Immature natural killer cell (primary cell): Measurements from ENCODE around the gene C22orf42. TPM values are rescaled to one million over a fixed set of nuclear protein-coding genes. Genes with fewer than 3 reads are reported as not detected.
A peak's percentile ranks its signal among the peaks of the same experiment; 100 is the strongest.
"Not testable (repeated sequence)": the region's sequence is repeated elsewhere in the genome, so short reads cannot be mapped to it uniquely, and the experiment has no call there.

Experiments used
- DNase-seq, 3 donors: peaks; one replicate each; pipeline ENCODE4 v3.0.0; 2022; ENCODE audit warnings: mixed read lengths in 1 of 3
- H3K27ac Mint-ChIP-seq, 6 donors: one replicate each; pipeline ENCODE4 v1.8.0; 2020; ENCODE audit warnings: mixed read lengths in 6 of 6, mild to moderate bottlenecking in 5 of 6, inconsistent platforms in 4 of 6, moderate library complexity in 3 of 6
- H3K27me3 Mint-ChIP-seq, 3 donors: one replicate each; pipeline ENCODE4 v1.8.0; 2020 to 2021; ENCODE audit warnings: low read depth in 3 of 3, mild to moderate bottlenecking in 3 of 3, mixed read lengths in 3 of 3, moderate library complexity in 3 of 3, inconsistent platforms in 1 of 3
- H3K36me3 Mint-ChIP-seq, 3 donors: one replicate each; pipeline ENCODE4 v1.8.0; 2020; ENCODE audit warnings: mixed read lengths in 3 of 3, inconsistent platforms in 2 of 3, mild to moderate bottlenecking in 2 of 3
- H3K4me1 Mint-ChIP-seq, 2 donors: one replicate each; pipeline ENCODE4 v1.8.0; 2020; ENCODE audit warnings: inconsistent platforms in 2 of 2, mild to moderate bottlenecking in 2 of 2, mixed read lengths in 2 of 2, moderate library complexity in 1 of 2
- H3K4me3 Mint-ChIP-seq, 5 donors: one replicate each; pipeline ENCODE4 v1.8.0; 2020; ENCODE audit warnings: mild to moderate bottlenecking in 5 of 5, mixed read lengths in 5 of 5, inconsistent platforms in 3 of 5, moderate library complexity in 3 of 5
- H3K9me3 Mint-ChIP-seq, 6 donors: one replicate each; pipeline ENCODE4 v1.8.0; 2020; ENCODE audit warnings: mild to moderate bottlenecking in 6 of 6, mixed read lengths in 6 of 6, inconsistent platforms in 4 of 6, moderate library complexity in 3 of 6
- polyA plus RNA-seq, 3 donors: library from polyadenylated mRNA; unstranded; fragments of 300-500 nt; fragmentation: Illumina TruSeq; gene quantifications; one replicate each; pipeline ENCODE4 v1.2.3, GENCODE V29; 2021

The C22orf42 gene
- polyA plus RNA-seq, 3 donors from 2014 or later: not detected

DNA sequence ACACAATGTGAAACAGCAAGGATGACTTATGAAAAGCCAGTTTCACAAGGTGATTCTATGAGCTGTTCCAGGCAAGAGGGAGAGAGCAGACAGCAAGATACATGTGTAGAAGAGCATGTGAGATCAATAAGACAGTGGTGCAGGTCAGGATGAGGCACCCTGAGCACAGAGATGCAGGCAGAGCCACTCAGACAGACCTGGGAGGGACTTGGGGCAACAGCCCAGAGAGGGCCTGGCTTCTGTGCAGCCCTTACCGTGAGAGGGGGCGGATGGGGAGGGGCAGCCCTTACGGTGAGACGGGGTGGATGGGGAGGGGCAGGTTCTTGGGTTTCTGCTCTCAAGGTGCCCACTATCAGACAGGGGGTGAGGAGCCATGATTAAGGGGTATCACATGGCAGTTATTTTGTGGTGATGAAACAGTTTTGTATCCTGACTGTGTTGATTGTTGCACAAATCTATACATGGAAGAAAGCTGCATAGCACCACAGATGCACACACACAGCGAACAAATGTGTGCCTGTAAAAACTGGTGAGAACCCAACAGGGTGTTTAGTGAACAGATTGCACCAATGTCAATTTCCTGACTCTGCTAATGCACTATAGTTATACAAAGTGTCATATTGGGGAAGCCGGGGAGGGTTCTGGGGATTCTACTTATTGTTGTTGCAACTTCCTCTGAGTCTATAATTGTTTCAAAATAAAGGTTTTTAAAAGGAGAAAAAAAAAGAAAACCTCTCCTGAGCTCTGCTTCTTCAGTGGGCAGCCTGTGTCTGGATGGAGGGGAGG lies 5.2 kb upstream of the C22orf42 start:
- no peaks in the 10 kb centered on the region for H3K36me3 Mint-ChIP-seq
- H3K27ac Mint-ChIP-seq: no peak overlapping the region
- no peak for DNase-seq
- no peaks in the 10 kb centered on the region for H3K4me1 Mint-ChIP-seq
- no peaks in the 10 kb centered on the region for H3K9me3 Mint-ChIP-seq
- no peak overlapping the region for H3K4me3 Mint-ChIP-seq
- peaks cover 0 to 13% (median 4%) of the 10 kb centered on the region in 3 donors for H3K27me3 Mint-ChIP-seq

DNA sequence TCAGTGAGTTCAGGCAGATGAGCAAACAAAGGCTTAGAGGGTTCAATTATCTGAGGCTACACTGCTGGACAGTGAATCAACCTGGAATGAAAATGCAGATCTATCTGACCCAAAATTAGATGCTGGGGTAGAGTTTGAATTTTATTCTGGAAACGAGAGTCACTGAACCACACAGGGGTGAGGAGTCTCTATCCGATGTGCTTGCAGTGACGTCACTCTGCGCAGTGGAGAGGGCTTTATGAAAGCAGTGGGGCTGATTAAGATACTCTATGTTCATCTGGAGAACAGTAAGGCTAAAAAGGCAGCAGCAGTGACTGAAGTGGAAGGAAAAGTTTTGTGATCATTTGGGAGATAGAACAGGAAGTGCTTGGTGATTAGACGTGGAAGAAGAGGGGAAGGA lies 1.3 kb upstream of the C22orf42 start:
- H3K36me3 Mint-ChIP-seq, H3K27ac Mint-ChIP-seq, DNase-seq, H3K4me3 Mint-ChIP-seq, H3K9me3 Mint-ChIP-seq, H3K27me3 Mint-ChIP-seq, H3K4me1 Mint-ChIP-seq: not testable (repeated sequence)

DNA sequence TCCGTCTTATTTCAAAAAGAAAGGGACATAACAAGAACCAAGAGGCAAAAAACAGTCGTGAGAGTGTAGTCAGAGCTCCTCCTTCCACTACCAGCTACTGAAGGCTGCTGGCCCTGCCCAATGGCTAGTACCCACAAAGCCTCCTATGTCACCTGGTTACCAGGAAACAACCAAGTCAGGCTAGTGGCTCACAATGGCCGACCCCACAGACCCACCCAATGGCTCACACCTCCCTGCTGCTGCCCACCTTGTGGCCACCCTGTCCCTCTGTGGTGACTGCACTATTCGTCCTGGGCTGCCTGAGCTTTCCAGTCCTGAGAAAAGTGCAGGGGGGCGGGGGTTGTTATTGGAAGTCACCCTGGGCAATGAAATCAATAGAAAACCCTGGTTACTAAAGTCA lies 1.5 kb downstream of the C22orf42 start:
- not testable (repeated sequence) for H3K27ac Mint-ChIP-seq, H3K36me3 Mint-ChIP-seq, H3K4me1 Mint-ChIP-seq, H3K4me3 Mint-ChIP-seq, DNase-seq, H3K9me3 Mint-ChIP-seq, H3K27me3 Mint-ChIP-seq

DNA sequence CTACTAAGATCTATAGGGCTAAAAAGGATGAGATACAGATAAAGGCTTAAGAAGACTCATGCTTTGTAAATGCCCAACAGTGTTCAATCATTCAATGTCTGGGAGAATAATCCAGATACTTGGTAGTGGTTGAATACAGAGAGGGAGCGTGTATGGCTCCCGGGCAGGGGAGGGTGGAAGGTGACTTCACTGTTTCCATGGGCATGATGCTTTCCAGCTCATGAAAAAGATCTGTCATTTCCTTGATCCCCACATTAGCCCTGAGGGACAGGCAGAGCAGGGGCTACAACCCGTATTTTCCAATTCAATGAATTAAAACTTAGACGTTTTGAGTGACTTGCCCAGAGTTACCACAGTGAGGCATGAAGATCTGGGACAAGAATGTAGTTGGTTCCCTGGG lies 4.4 kb downstream of the C22orf42 start:
- H3K9me3 Mint-ChIP-seq, H3K27ac Mint-ChIP-seq, DNase-seq, H3K4me3 Mint-ChIP-seq, H3K36me3 Mint-ChIP-seq, H3K27me3 Mint-ChIP-seq, H3K4me1 Mint-ChIP-seq: not testable (repeated sequence)

DNA sequence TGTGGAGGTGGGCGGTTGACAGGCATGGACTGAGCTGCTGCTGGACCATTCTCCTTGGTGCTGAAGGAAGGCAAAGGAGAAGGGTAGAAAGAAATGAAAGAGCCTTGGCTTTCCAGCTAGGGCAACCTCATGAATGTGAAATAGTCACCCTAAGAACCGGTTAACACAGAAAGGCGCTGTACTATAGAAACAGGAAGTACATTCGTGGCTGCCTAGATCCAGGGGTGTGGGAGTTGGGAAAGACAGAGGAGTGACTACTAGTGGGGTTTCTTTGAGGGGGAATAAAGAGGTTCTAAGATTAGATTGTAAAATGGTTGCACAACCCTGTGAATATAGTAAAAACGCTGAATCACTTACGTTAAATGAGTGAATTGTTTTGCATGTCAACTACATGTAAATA lies 7.5 kb downstream of the C22orf42 start:
- H3K27me3 Mint-ChIP-seq: peaks cover 3 to 12% (median 6%) of the 10 kb centered on the region in 3 donors
- H3K4me1 Mint-ChIP-seq, DNase-seq, H3K27ac Mint-ChIP-seq, H3K4me3 Mint-ChIP-seq, H3K36me3 Mint-ChIP-seq: not testable (repeated sequence)
- H3K9me3 Mint-ChIP-seq: peaks cover 0 to 19% (median 8%) of the 10 kb centered on the region in 6 donors

DNA sequence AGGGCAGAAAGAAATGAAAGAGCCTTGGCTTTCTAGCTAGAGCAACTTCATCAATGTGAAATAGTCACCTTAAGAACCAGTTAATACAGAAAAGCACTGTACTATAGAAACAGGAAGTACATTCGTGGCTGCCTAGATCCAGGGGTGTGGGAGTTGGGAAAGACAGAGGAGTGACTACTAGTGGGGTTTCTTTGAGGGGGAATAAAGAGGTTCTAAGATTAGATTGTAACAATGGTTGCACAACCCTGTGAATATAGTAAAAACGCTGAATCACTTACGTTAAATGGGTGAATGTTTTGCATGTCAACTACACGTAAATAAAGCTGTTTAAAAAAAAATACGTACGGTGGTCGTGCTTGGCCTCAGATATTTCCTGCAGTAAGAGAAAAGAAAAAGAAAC lies 8.5 kb downstream of the C22orf42 start:
- H3K4me1 Mint-ChIP-seq, H3K36me3 Mint-ChIP-seq, H3K27ac Mint-ChIP-seq, DNase-seq, H3K4me3 Mint-ChIP-seq: not testable (repeated sequence)
- H3K9me3 Mint-ChIP-seq: peaks cover 0 to 19% (median 8%) of the 10 kb centered on the region in 6 donors
- peaks cover 3 to 12% (median 6%) of the 10 kb centered on the region in 3 donors for H3K27me3 Mint-ChIP-seq

DNA sequence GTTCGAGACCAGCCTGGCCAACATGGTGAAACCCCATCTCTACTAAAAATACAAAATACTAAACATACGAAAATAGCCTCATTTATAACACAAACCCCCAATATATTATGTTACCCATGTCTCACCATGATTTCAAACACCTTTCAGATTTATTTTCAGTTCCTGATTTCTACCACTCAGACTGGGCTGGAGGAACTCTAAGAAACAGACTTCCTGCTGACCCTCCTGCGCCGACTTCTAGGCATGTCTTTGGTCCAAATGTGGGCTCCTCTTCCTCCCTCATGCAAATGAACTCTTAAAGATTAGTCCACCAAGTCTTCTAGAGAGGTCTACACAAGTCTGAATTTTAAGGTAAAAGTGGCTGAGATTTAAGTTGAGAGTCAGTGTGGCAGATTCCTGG lies 10.7 kb downstream of the C22orf42 start:
- not testable (repeated sequence) for H3K4me1 Mint-ChIP-seq, DNase-seq, H3K27ac Mint-ChIP-seq

DNA sequence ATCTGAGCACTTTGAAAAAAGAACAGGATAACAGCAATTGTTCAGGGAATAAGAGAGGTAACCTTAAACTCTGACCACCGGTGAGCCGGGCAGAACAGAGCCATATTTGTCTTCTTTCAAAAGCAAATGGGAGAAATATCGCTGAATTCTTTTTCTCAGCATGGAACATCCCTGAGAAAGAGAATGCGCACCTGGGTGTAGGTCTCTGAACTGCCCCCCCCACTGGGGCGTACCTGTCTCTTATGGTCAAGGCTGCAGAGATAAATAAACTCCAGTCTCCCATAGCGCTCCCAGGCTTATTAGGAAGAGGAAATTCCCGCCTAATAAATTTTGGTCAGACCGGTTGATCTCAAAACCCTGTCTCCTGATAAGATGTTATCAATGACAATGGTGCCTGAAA lies 12.0 kb downstream of the C22orf42 start:
- not testable (repeated sequence) for H3K27ac Mint-ChIP-seq, H3K4me3 Mint-ChIP-seq
- H3K9me3 Mint-ChIP-seq: peaks cover 0 to 19% (median 8%) of the 10 kb centered on the region in 6 donors

More for the DNA sequence above, 10.7 kb downstream of the C22orf42 start:
- peaks cover 0 to 19% (median 8%) of the 10 kb centered on the region in 6 donors for H3K9me3 Mint-ChIP-seq
- H3K36me3 Mint-ChIP-seq, H3K4me3 Mint-ChIP-seq, H3K27me3 Mint-ChIP-seq: not testable (repeated sequence)

DNA sequence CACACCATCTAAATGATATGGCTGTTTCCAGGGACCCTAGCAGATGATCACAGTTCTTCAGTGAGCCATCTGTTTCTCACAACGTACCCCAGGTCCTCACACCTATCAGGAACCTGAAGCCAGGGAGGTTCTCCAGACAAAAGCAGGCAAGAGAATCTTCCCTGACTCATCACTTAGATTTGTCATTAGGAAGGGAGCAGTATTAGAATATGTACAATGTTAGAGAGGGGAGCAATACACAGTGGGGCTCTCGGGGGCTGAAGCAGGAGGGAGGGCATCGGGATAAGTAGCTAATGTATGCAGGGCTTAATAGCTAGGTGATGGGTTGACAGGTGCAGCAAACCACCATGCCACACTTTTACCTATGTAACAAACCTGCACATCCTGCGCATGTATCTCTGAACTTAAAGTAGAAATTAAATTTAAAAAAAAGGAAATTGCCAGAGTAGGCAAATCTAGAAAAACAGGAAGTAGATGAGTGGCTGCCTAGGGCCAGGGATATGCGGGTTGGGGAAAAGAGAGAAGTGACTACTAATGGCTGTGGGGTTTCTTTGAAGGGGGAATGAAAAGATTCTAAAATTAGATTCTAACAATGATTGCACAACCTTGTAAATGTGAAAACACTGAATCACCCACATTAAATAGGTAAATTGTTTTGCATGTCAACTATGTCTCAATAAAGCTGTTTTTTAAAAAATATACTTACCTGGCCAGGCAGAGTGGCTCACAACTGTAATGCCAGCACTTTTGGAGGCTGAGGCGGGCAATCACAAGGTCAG lies 14.4 kb downstream of the C22orf42 start:
- H3K36me3 Mint-ChIP-seq: peaks cover 0 to 3% (median 0%) of the 10 kb centered on the region in 3 donors
- peaks cover 0 to 19% (median 8%) of the 10 kb centered on the region in 6 donors for H3K9me3 Mint-ChIP-seq
- H3K4me3 Mint-ChIP-seq: no peak overlapping the region
- DNase-seq: no peak
- H3K27ac Mint-ChIP-seq: no peak overlapping the region
- H3K27me3 Mint-ChIP-seq: peaks cover 0 to 7% (median 5%) of the 10 kb centered on the region in 3 donors
- H3K4me1 Mint-ChIP-seq: no peaks in the 10 kb centered on the region

More for the DNA sequence above, 12.0 kb downstream of the C22orf42 start:
- not testable (repeated sequence) for H3K4me1 Mint-ChIP-seq, H3K27me3 Mint-ChIP-seq, DNase-seq, H3K36me3 Mint-ChIP-seq

DNA sequence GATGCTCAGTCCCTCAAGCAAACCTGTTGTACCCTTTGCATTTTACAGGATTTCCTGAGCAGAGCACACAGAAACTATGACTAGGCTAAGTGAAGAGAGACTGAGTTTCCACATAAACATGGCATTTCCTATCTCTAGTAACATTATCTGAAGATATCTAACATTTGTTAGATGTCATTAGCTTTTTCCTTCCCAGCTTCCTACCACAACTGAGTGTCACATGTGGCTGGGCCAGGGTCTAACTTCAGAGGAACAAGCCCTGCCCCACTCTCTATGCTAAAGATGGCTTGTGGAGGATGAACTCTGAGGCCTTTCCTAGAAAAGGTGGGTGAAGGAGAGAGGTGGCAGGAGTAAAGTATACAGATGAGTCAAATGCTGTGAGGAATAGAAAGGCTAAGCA lies 16.5 kb downstream of the C22orf42 start:
- peaks cover 5 to 12% (median 7%) of the 10 kb centered on the region in 3 donors for H3K27me3 Mint-ChIP-seq
- H3K4me3 Mint-ChIP-seq: no peak overlapping the region
- no peak for DNase-seq
- H3K27ac Mint-ChIP-seq: no peak overlapping the region
- peaks cover 8 to 9% of the 10 kb centered on the region in 2 donors for H3K4me1 Mint-ChIP-seq
- H3K9me3 Mint-ChIP-seq: peaks cover 0 to 10% (median 4%) of the 10 kb centered on the region in 6 donors
- peaks cover 0 to 2% (median 0%) of the 10 kb centered on the region in 3 donors for H3K36me3 Mint-ChIP-seq

DNA sequence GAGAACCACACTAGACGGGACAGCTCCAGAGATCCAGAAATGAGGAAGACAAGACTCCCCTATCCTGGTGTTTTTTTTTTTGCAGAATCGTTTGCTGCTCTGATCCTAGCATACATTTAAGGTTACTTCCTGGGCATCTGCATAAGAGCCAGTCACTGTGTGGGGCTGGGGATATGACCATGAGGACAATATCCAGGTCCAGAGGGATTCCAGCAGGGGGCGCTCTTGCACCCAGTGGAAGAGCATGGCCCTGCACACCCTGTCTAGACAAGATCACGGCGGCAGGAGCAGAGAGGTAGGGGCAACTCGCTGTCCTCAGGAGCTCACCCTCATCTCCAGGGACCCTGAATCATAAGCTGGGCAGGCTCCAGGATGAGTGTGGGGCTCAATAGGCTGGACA lies 18.4 kb downstream of the C22orf42 start:
- H3K4me1 Mint-ChIP-seq: peaks cover 13 to 14% of the 10 kb centered on the region in 2 donors
- not testable (repeated sequence) for H3K4me3 Mint-ChIP-seq, H3K9me3 Mint-ChIP-seq, DNase-seq, H3K36me3 Mint-ChIP-seq, H3K27me3 Mint-ChIP-seq, H3K27ac Mint-ChIP-seq

DNA sequence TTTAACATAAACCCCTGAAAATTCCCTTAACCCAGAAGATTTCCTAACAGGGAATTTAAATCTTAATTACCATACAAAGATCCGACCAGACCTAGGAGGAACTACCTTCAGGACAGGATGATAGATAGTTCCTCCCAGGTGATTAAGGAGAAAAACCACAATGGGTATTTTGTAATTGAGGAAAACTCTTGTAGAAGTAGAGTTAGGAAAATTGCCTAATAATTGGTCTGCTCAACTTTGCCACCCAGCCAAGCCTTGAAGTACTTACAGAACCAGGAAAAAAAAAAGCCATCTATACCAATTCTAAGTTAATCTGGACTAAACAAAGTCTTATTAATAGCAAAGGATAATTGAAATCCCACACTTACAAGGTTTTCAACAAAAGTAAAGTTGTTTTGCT lies 20.5 kb downstream of the C22orf42 start:
- Mint-ChIP-seq H3K4me1 (peaks cover 13 to 14% of the 10 kb centered on the region in 2 donors), H3K4me3 (peak overlapping the region; percentile 87 to 92 (median 89))
- not testable (repeated sequence) for H3K9me3 Mint-ChIP-seq

DNA sequence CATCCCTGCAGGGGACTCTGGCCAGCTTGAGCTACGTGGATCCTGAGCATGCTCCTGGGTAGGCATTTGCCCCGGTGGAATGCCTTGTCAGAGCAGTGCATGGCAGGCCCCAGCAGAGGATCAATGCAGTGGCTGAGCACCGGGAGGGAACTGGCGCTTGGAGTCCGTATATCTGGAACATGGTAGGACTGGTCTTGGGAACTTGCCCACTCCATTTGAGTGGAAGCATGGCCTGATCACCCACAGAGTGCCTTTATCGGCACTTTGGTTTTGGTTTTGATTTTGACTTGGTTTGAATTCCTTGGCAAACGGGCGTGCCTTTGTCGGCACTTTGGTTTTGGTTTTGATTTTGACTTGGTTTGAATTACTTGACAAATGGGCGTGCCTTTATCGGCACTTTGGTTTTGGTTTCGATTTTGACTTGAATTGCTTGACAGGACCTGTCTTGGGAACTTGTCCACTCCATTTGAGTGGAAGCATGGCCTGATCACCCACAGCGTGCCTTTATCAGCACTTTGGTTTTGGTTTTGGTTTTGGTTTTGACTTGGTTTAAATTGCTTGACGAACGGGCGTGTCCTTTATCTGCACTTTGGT lies 21.3 kb downstream of the C22orf42 start:
- H3K36me3 Mint-ChIP-seq, H3K9me3 Mint-ChIP-seq, H3K27me3 Mint-ChIP-seq: not testable (repeated sequence)
- H3K4me1 Mint-ChIP-seq: peaks cover 13 to 14% of the 10 kb centered on the region in 2 donors
- peak overlapping the region; percentile 41 to 91 (median 86) for H3K27ac Mint-ChIP-seq
- peak overlapping the region; percentile 87 to 92 (median 89) for H3K4me3 Mint-ChIP-seq
- DNase-seq: peak; percentile 59 to 64 (median 60)

More for the DNA sequence above, 20.5 kb downstream of the C22orf42 start:
- H3K27me3 Mint-ChIP-seq, H3K36me3 Mint-ChIP-seq, DNase-seq: not testable (repeated sequence)
- H3K27ac Mint-ChIP-seq: peak overlapping the region; percentile 10 to 91 (median 83)

DNA sequence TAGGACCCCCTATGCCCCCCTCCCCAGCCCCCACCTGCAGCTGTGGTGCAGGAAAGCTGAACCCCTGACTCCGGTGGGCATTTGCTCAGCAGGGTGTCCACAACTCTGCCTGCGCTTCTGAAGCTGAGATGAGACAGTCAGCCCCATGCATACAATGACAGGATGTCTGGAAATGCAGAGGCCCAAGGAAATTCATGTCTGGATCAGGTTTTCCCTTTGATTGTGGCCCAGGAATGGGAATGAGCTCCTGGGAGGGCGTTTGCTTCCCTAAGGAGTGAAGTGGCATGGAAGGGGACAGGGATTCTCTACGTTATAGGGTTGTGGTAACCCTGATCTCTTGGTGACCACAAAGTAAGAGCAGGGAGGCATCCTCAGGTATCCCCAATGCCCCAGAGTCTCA lies 22.2 kb downstream of the C22orf42 start:
- Mint-ChIP-seq H3K4me1 (peaks cover 13 to 14% of the 10 kb centered on the region in 2 donors), H3K4me3 (peak overlapping the region in 3 of 5 donors; percentile 42 to 92 (median 87))
- H3K27ac Mint-ChIP-seq, H3K36me3 Mint-ChIP-seq, H3K9me3 Mint-ChIP-seq, DNase-seq, H3K27me3 Mint-ChIP-seq: not testable (repeated sequence)
